Liver (tissue), 3 donors: ENCODE measurements around the gene CPEB1.

Experiments
- CTCF ChIP-seq: fragments of 150-350 bp; IDR thresholded peaks from 2 replicates; pipeline ENCODE4 v1.5.1; 2017; ENCODE audit warnings: improper control_type of control experiment, low read depth, low read length; ENCODE audit not compliant: missing input control
- SP1 ChIP-seq: IDR thresholded peaks from 2 replicates; pipeline ENCODE4 v1.6.1; 2018; ENCODE audit warnings: antibody characterized with exemption, mild to moderate bottlenecking
- TAF1 ChIP-seq: conservative IDR thresholded peaks from 2 replicates; pipeline ENCODE4 v1.6.1; 2016; ENCODE audit warnings: antibody characterized with exemption, mild to moderate bottlenecking
- donor health status: healthy.
- donor health status: healthy.

GRCh38 chr15:82535566-82536408, 111.4 kb downstream of the CPEB1 start:
- TF ChIP-seq CTCF = no peak
- TF ChIP-seq TAF1 = no peak
- TF ChIP-seq SP1 = no peak
